Measurements from ENCODE around the gene FBXL3.

- TF ChIP-seq POLR2AphosphoS5 (IDR thresholded peaks at IDR 0.05): no peak
- TF ChIP-seq, protein P1, sequence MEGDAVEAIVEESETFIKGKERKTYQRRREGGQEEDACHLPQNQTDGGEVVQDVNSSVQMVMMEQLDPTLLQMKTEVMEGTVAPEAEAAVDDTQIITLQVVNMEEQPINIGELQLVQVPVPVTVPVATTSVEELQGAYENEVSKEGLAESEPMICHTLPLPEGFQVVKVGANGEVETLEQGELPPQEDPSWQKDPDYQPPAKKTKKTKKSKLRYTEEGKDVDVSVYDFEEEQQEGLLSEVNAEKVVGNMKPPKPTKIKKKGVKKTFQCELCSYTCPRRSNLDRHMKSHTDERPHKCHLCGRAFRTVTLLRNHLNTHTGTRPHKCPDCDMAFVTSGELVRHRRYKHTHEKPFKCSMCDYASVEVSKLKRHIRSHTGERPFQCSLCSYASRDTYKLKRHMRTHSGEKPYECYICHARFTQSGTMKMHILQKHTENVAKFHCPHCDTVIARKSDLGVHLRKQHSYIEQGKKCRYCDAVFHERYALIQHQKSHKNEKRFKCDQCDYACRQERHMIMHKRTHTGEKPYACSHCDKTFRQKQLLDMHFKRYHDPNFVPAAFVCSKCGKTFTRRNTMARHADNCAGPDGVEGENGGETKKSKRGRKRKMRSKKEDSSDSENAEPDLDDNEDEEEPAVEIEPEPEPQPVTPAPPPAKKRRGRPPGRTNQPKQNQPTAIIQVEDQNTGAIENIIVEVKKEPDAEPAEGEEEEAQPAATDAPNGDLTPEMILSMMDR (IDR thresholded peaks at IDR 0.05): no peak
- TF ChIP-seq POLR2A (IDR thresholded peaks at IDR 0.05): no peak
- no peak for TF ChIP-seq EP300 (IDR thresholded peaks at IDR 0.05)
Measured at GRCh38 chr13:77029436-77029835, 2.5 kb upstream of the FBXL3 start.
